ENCODE results near the gene ABCC4. TPM values are rescaled to one million over a fixed set of nuclear protein-coding genes. Genes with fewer than 3 reads are reported as not detected.

The ABCC4 gene
- total RNA-seq, 4 donors from 2014 or later = 3.9 to 6.8 (median 4.7) TPM

DNA sequence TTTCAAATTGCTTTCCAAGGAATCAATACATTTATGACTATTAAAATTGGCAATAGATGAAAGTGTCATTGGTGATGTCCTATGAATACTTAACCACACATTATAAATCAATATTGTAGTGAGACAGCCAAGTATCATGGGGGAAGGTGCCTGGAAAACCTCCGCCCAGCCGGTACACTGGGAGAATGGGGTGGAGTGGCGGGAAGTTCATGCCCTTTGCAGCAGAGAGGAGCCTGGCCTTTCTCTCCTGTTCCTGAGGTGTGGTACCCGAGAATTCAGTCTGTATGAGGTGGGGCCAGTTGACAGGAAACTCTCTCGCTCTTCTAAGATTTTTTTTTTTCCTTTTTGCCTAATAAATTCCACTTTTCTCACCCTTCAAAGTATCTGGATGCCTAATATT lies 25.4 kb upstream of the ABCC4 start:
- Histone ChIP-seq H3K27ac (no peak overlapping the region), H3K9me3 (no peaks in the 10 kb centered on the region), H3K4me3 (no peak overlapping the region), H3K4me1 (no peaks in the 10 kb centered on the region), H3K36me3 (no peaks in the 10 kb centered on the region), H3K27me3 (no peaks in the 10 kb centered on the region)
- WGBS, 2 donors (ENCODE audit: low coverage in 1 of 2) = 76 to 91% methylated on average over 4 to 5 of the region's 5 CpGs
- TF ChIP-seq EP300 (IDR thresholded peaks at IDR 0.05) = no peak
- TF ChIP-seq POLR2A (IDR thresholded peaks at IDR 0.05) = no peak
- no peak for TF ChIP-seq POLR2AphosphoS5 (IDR thresholded peaks at IDR 0.05)
- no peak for TF ChIP-seq CTCF (IDR thresholded peaks at IDR 0.05)
- ATAC-seq = no peak

DNA sequence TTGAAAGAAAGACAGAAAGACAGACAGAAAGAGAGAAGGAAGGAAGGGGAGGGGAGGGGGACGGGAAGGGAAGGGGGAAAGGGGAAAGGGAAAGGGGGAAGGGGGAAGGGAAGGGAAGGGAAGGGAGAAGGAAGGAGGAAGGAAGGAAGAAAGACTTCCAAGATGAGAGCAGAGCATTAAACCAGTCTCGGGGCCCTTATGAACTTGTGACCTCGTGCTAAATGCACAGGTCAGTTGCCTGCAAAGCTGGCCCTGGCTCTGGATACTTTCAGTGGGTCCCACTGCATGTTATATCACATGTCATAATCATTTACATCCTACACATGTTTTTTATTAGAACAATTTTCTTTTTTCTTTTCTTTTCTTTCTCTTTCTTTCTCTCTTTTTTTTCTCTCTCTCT lies 24.2 kb upstream of the ABCC4 start:
- no peaks in the 10 kb centered on the region for H3K27me3 ChIP-seq
- H3K4me1 ChIP-seq = no peaks in the 10 kb centered on the region
- no peaks in the 10 kb centered on the region for H3K9me3 ChIP-seq
- no peak for ATAC-seq
- TF ChIP-seq CTCF (IDR thresholded peaks at IDR 0.05) (no peak), EP300 (IDR thresholded peaks at IDR 0.05) (no peak), POLR2AphosphoS5 (IDR thresholded peaks at IDR 0.05) (no peak), POLR2A (IDR thresholded peaks at IDR 0.05) (no peak)
- no peaks in the 10 kb centered on the region for H3K36me3 ChIP-seq
- no peak overlapping the region for H3K4me3 ChIP-seq
- no peak overlapping the region for H3K27ac ChIP-seq
- WGBS, 2 donors (ENCODE audit: low coverage in 1 of 2) = 54 to 80% methylated on average over 2 to 3 of the region's 3 CpGs

DNA sequence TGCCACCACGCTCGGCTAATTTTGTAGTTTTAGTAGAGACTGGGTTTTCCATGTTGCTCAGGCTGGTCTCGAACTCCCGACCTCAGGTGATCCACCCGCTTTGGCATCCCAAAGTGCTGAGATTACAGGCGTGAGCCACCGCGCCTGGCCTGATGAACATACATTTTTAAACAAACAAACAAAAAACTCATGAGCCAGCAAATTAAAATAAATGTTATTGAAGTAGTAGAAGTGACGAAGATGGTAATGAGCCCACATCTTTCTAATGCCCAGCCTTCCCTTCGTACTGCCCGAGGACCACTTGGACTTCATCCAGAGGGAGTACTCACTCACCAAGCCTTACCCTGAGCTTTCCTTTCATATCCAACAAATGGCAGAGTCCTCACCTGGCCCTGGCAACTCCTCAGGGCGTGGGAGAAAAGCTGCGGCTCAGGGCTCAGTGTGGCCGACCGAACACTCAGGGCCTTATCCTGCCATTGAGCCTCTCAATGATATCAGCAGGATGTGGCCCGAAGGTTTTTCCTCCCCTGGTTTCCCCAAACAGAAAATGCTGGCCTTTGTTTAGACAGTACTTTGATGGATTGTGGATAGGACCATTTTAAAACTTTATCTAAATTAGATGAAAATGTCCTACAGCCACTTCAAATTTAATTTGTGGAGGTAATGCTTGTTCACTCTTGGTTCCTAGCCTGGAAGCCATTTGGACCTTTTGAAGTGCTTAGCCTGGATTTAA lies 22.8 kb upstream of the ABCC4 start:
- no peak overlapping the region for H3K4me3 ChIP-seq
- no peaks in the 10 kb centered on the region for H3K27me3 ChIP-seq
- TF ChIP-seq POLR2AphosphoS5 (IDR thresholded peaks at IDR 0.05) (no peak), POLR2A (IDR thresholded peaks at IDR 0.05) (no peak), EP300 (IDR thresholded peaks at IDR 0.05) (no peak), CTCF (IDR thresholded peaks at IDR 0.05) (no peak)
- H3K9me3 ChIP-seq = no peaks in the 10 kb centered on the region
- H3K27ac ChIP-seq = no peak overlapping the region
- H3K36me3 ChIP-seq = no peaks in the 10 kb centered on the region
- no peak for ATAC-seq
- WGBS, 2 donors (ENCODE audit: low coverage in 1 of 2) = 46 to 80% methylated on average over 7 to 15 of the region's 16 CpGs
- no peaks in the 10 kb centered on the region for H3K4me1 ChIP-seq

DNA sequence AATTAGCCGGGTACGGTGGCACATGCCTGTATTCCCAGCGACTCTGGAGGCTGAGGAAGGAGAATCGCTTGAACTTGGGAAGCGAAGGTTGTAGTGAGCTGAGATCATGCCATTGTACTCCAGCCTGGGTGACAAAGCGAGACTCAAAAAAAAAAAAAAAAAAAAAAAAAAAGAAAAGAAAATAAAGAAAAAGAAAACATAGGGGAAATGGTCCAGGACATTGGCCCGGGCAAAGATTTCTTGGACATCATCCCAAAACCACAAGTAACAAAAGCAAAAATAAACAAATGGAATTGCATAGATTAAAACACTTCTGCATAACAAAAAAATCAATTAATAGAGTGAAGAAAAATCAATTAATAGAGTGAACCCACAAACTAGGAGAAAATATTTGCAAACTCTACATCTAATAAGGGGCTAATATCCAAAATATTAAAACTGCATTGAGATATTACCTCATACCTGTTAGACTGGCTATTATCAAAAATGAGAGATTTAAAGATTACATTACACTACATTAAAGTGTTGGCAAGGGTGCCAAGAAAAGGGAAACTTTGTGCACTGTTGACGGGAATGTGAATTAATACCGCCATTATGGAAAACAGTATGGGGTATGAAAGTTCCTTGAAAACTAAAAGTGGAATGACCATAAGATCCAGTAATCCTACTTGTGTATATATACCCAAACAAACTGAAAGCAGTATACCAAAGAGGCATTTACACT lies 18.5 kb upstream of the ABCC4 start:
- TF ChIP-seq POLR2A (IDR thresholded peaks at IDR 0.05) = no peak
- TF ChIP-seq EP300 (IDR thresholded peaks at IDR 0.05) = no peak
- no peak for TF ChIP-seq CTCF (IDR thresholded peaks at IDR 0.05)
- Histone ChIP-seq H3K4me1 (no peaks in the 10 kb centered on the region), H3K36me3 (no peaks in the 10 kb centered on the region), H3K4me3 (no peak overlapping the region), H3K27ac (no peak overlapping the region), H3K9me3 (no peaks in the 10 kb centered on the region), H3K27me3 (no peaks in the 10 kb centered on the region)
- ATAC-seq = no peak
- 69 to 91% methylated on average over 3 to 9 of the region's 9 CpGs for WGBS, 2 donors (ENCODE audit: low coverage in 1 of 2)
